Liver (tissue), 9 donors: Measurements from ENCODE around the gene WNT2. TPM values are rescaled to one million over a fixed set of nuclear protein-coding genes. Genes with fewer than 3 reads are reported as not detected.

Source experiments
- DNase-seq: peaks from one replicate; pipeline ENCODE4 v3.0.0-alpha.2; 2017; ENCODE audit warnings: low spot score
- H3K27ac ChIP-seq, 2 donors: one replicate each; pipeline ENCODE4 v1.7.0; 2013; ENCODE audit warnings: inconsistent platforms in 2 of 2, low read length in 2 of 2, control low read depth in 1 of 2, low read depth in 1 of 2, mild to moderate bottlenecking in 1 of 2
- H3K27me3 ChIP-seq, 4 donors: one replicate each; pipeline versions ENCODE4 v1.6.1 to v1.7.0; 2013; ENCODE audit warnings: low read length in 3 of 4, inconsistent platforms in 1 of 4, mild to moderate bottlenecking in 1 of 4, moderate library complexity in 1 of 4; ENCODE audit not compliant: control insufficient read depth in 4 of 4, insufficient read depth in 4 of 4
- H3K36me3 ChIP-seq, 4 donors: one replicate each; pipeline versions ENCODE4 v1.6.1 to v1.7.0; 2013; ENCODE audit warnings: low read length in 3 of 4, mild to moderate bottlenecking in 3 of 4, low read depth in 1 of 4, moderate library complexity in 1 of 4; ENCODE audit not compliant: control insufficient read depth in 4 of 4, insufficient read depth in 3 of 4
- H3K4me1 ChIP-seq, 4 donors: one replicate each; pipeline versions ENCODE4 v1.6.1 to v1.7.0; 2013; ENCODE audit warnings: low read length in 3 of 4, mild to moderate bottlenecking in 3 of 4, moderate library complexity in 1 of 4; ENCODE audit not compliant: control insufficient read depth in 4 of 4, insufficient read depth in 4 of 4
- H3K4me3 ChIP-seq, 3 donors: one replicate each; pipeline versions ENCODE4 v1.6.1 to v1.7.0; 2013; ENCODE audit warnings: low read length in 3 of 3, control low read depth in 1 of 3, low read depth in 1 of 3, mild to moderate bottlenecking in 1 of 3
- H3K9ac ChIP-seq, 2 donors: one replicate each; pipeline ENCODE4 v1.7.0; 2013; ENCODE audit warnings: low read length in 2 of 2, mild to moderate bottlenecking in 2 of 2, moderate library complexity in 2 of 2, control low read depth in 1 of 2, low read depth in 1 of 2
- H3K9me3 ChIP-seq, 4 donors: one replicate each; pipeline versions ENCODE4 v1.6.1 to v1.7.0; 2013; ENCODE audit warnings: low read length in 3 of 4; ENCODE audit not compliant: control insufficient read depth in 4 of 4
- ATF3 ChIP-seq: IDR thresholded peaks from 2 replicates; pipeline ENCODE4 v1.6.1; 2016; ENCODE audit warnings: antibody characterized with exemption
- CTCF ChIP-seq: fragments of 150-350 bp; IDR thresholded peaks from 2 replicates; pipeline ENCODE4 v1.5.1; 2017; ENCODE audit warnings: improper control_type of control experiment, low read depth, low read length; ENCODE audit not compliant: missing input control
- EGR1 ChIP-seq, 2 donors: IDR thresholded peaks; 2 replicates each; pipeline ENCODE4 v1.6.1; 2016 to 2018; ENCODE audit warnings: antibody characterized with exemption in 2 of 2, low read depth in 2 of 2
- FOXA1 ChIP-seq: IDR thresholded peaks from 2 replicates; pipeline ENCODE4 v1.6.1; 2016; ENCODE audit warnings: antibody characterized with exemption
- FOXA2 ChIP-seq: IDR thresholded peaks from 2 replicates; pipeline ENCODE4 v1.6.1; 2016; ENCODE audit warnings: antibody characterized with exemption
- GABPA ChIP-seq, 2 donors: IDR thresholded peaks in 1 of 2; conservative IDR thresholded peaks in 1 of 2; 2 replicates each; pipeline ENCODE4 v1.6.1; 2016; ENCODE audit warnings: antibody characterized with exemption in 2 of 2, mild to moderate bottlenecking in 1 of 2, moderate library complexity in 1 of 2
- HNF4A ChIP-seq, 2 donors: conservative IDR thresholded peaks; 2 replicates each; pipeline ENCODE4 v1.6.1; 2016; ENCODE audit warnings: antibody characterized with exemption in 2 of 2, mild to moderate bottlenecking in 2 of 2
- HNF4G ChIP-seq: IDR thresholded peaks from 2 replicates; pipeline ENCODE4 v1.6.1; 2016; ENCODE audit warnings: antibody characterized with exemption
- JUND ChIP-seq, 2 donors: IDR thresholded peaks; 2 replicates each; pipeline ENCODE4 v1.6.1; 2016; ENCODE audit warnings: antibody characterized with exemption in 2 of 2
- MAX ChIP-seq: IDR thresholded peaks from 2 replicates; pipeline ENCODE4 v1.6.1; 2016; ENCODE audit warnings: antibody characterized with exemption
- NR2F2 ChIP-seq: IDR thresholded peaks from 2 replicates; pipeline ENCODE4 v1.6.1; 2016; ENCODE audit warnings: antibody characterized with exemption
- RAD21 ChIP-seq, 2 donors: IDR thresholded peaks; 2 replicates each; pipeline ENCODE4 v1.6.1; 2016; ENCODE audit warnings: antibody characterized with exemption in 2 of 2, mild to moderate bottlenecking in 2 of 2
- REST ChIP-seq: IDR thresholded peaks from 2 replicates; pipeline ENCODE4 v1.6.1; 2016; ENCODE audit warnings: antibody characterized with exemption, mild to moderate bottlenecking
- RXRA ChIP-seq, 2 donors: IDR thresholded peaks; 2 replicates each; pipeline ENCODE4 v1.6.1; 2017 to 2018; ENCODE audit warnings: antibody characterized with exemption in 2 of 2, mild to moderate bottlenecking in 1 of 2
- SP1 ChIP-seq: IDR thresholded peaks from 2 replicates; pipeline ENCODE4 v1.6.1; 2018; ENCODE audit warnings: antibody characterized with exemption, mild to moderate bottlenecking
- TAF1 ChIP-seq: conservative IDR thresholded peaks from 2 replicates; pipeline ENCODE4 v1.6.1; 2016; ENCODE audit warnings: antibody characterized with exemption, mild to moderate bottlenecking
- YY1 ChIP-seq: IDR thresholded peaks from 2 replicates; pipeline ENCODE4 v1.6.1; 2016; ENCODE audit warnings: antibody characterized with exemption, mild to moderate bottlenecking
- ZBTB33 ChIP-seq: IDR thresholded peaks from 2 replicates; pipeline ENCODE4 v1.6.1; 2016; ENCODE audit warnings: antibody characterized with exemption
- WGBS: extraction: QIAGEN DNeasy Blood & Tissue Kit; methylation state at CpG from one replicate; pipeline ENCODE4 v1.1.7; 2013; 5-methylcytosine and 5-hydroxymethylcytosine counted together
- polyA plus RNA-seq, 2 donors: library from polyadenylated mRNA; stranded (reverse) in 1 of 2; unstranded in 1 of 2; fragments of 200-250 nt in 1 of 2; fragments of >200 nt in 1 of 2; fragmentation: Nextera tagmentation in 1 of 2; extraction: Ambion mirVana in 1 of 2; gene quantifications; one replicate each; pipeline versions ENCODE4 v1.2.1 to v1.2.3, GENCODE V29; 2013 to 2015
- total RNA-seq, 2 donors: library from RNA; depleted of rRNA; stranded (reverse); fragments of >200 nt; gene quantifications; one replicate each; pipeline ENCODE4 v1.2.3, GENCODE V29; 2014
- donor health status: healthy.
- donor health status: healthy.
- donor health status: healthy.
- donor health status: healthy.
- donor health status: healthy.

The WNT2 gene
- total and polyA plus RNA-seq, 4 donors: 1.1 to 2.0 (median 1.6) TPM

- no peak overlapping the region for H3K27ac ChIP-seq
- peaks cover 0 to 3% (median 0%) of the 10 kb centered on the region in 4 donors for H3K9me3 ChIP-seq
- H3K4me1 ChIP-seq: no peaks in the 10 kb centered on the region
- H3K27me3 ChIP-seq: no peaks in the 10 kb centered on the region
- DNase-seq: no peak
- H3K4me3 ChIP-seq: no peak overlapping the region
- no peaks in the 10 kb centered on the region for H3K36me3 ChIP-seq
- H3K9ac ChIP-seq: no peak overlapping the region
- TF ChIP-seq TAF1 (no peak), MAX (no peak), RXRA (IDR thresholded peaks at IDR 0.05) (no peak), NR2F2 (no peak), REST (no peak), SP1 (no peak), CTCF (no peak)
Observed at GRCh38 chr7:117332031-117332430, 9.2 kb upstream of the WNT2 start.

GRCh38 chr7:117325836-117326235, 3.0 kb upstream of the WNT2 start:
- H3K27ac ChIP-seq: no peak overlapping the region
- peaks cover 11 to 24% (median 21%) of the 10 kb centered on the region in 4 donors for H3K4me1 ChIP-seq
- no peak overlapping the region for H3K9ac ChIP-seq
- H3K27me3 ChIP-seq: peaks cover 0 to 12% (median 6%) of the 10 kb centered on the region in 4 donors
- no peaks in the 10 kb centered on the region for H3K36me3 ChIP-seq
- 78% methylated on average over 1 of the region's 1 CpG for whole genome bisulfite sequencing
- H3K9me3 ChIP-seq: peaks cover 0 to 3% (median 0%) of the 10 kb centered on the region in 4 donors
- DNase-seq: no peak
- no peak overlapping the region for H3K4me3 ChIP-seq
- no peak for TF ChIP-seq ZBTB33
- TF ChIP-seq YY1: no peak
- no peak for TF ChIP-seq SP1
- no peak for TF ChIP-seq TAF1
- no peak for TF ChIP-seq GABPA (IDR thresholded peaks at IDR 0.05 in 1 of 2, conservative IDR thresholded peaks at IDR 0.05 in 1 of 2)
- no peak for TF ChIP-seq ATF3
- TF ChIP-seq HNF4G: no peak
- no peak for TF ChIP-seq JUND (IDR thresholded peaks at IDR 0.05)
- TF ChIP-seq FOXA1: no peak
- TF ChIP-seq REST: no peak
- no peak for TF ChIP-seq RAD21 (IDR thresholded peaks at IDR 0.05)
- no peak for TF ChIP-seq HNF4A (conservative IDR thresholded peaks at IDR 0.05)
- no peak for TF ChIP-seq CTCF
- TF ChIP-seq RXRA (IDR thresholded peaks at IDR 0.05): no peak
- TF ChIP-seq EGR1 (IDR thresholded peaks at IDR 0.05; ENCODE audit: low read depth in 2 of 2): no peak
- TF ChIP-seq MAX: no peak
- TF ChIP-seq FOXA2: no peak
- TF ChIP-seq NR2F2: no peak
